SK-N-SH (cell line): ENCODE results near the gene MAP4K5.

ENCODE experiments used
- CTCF ChIP-seq: fragments of 200-600 bp; sonication (generic); IDR thresholded peaks from 2 replicates; pipeline ENCODE4 v1.6.1; 2017; ENCODE audit warnings: antibody characterized with exemption, mild to moderate bottlenecking, moderate library complexity
- EP300 ChIP-seq, 2 experiments: IDR thresholded peaks; 2 replicates each; pipeline versions ENCODE4 v1.4.0 to v1.6.1; 2012; ENCODE audit warnings: borderline replicate concordance in 1 of 2, low read depth in 1 of 2, low read length in 1 of 2
- IRF3 ChIP-seq: fragments of 150-350 bp; IDR thresholded peaks from 2 replicates; pipeline ENCODE4 v1.6.1; 2016; ENCODE audit warnings: mild to moderate bottlenecking, low read depth, low read length
- JUND ChIP-seq: IDR thresholded peaks from 2 replicates; pipeline ENCODE4 v1.4.0; 2012
- REST ChIP-seq: IDR thresholded peaks from 2 replicates; pipeline ENCODE4 v1.6.1; 2012; ENCODE audit warnings: mild to moderate bottlenecking, low read depth, low read length, moderate library complexity
- SIN3A ChIP-seq: IDR thresholded peaks from 2 replicates; pipeline ENCODE4 v1.6.1; 2012; ENCODE audit warnings: low read depth, mild to moderate bottlenecking, low read length, moderate library complexity, borderline replicate concordance

GRCh38 chr14:50501642-50502041, 30.7 kb downstream of the MAP4K5 start:
- TF ChIP-seq SIN3A, result no peak
- TF ChIP-seq IRF3, result no peak
- TF ChIP-seq REST, result no peak
- TF ChIP-seq CTCF, result no peak
- no peak for TF ChIP-seq EP300 (IDR thresholded peaks at IDR 0.05; ENCODE audit: borderline replicate concordance in 1 of 2, low read depth in 1 of 2, low read length in 1 of 2)
- peak; percentile 38; the same call in 1 of the 2 replicates for TF ChIP-seq JUND
